GM18870 (cell line): ENCODE results near the gene SEMA4G.

Source experiments
- ATAC-seq: cut with Tn5 transposase; IDR thresholded peaks from one replicate; pipeline ENCODE4 v1.9.1; 2021; ENCODE audit warnings: moderate library complexity; ENCODE audit not compliant: unreplicated experiment

Gene SEMA4G

GRCh38 chr10:101005869-101006567, 36.7 kb downstream of the SEMA4G start:
- no peak for ATAC-seq

DNA sequence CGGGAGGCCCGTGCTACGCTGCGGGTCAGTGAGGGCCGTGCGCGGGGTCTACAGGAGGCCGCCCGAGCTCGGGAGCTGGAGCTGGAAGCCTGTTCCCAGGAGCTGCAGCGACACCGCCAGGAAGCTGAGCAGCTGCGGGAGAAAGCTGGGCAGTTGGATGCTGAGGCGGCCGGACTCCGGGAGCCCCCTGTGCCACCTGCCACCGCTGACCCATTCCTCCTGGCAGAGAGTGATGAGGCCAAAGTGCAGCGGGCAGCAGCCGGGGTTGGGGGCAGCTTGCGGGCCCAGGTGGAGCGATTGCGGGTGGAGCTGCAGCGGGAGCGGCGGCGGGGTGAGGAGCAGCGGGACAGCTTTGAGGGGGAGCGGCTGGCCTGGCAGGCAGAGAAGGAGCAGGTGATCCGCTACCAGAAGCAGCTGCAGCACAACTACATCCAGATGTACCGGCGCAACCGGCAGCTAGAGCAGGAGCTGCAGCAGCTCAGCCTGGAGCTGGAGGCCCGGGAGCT, 37.3 kb downstream of the SEMA4G start:
- no peak for ATAC-seq

DNA sequence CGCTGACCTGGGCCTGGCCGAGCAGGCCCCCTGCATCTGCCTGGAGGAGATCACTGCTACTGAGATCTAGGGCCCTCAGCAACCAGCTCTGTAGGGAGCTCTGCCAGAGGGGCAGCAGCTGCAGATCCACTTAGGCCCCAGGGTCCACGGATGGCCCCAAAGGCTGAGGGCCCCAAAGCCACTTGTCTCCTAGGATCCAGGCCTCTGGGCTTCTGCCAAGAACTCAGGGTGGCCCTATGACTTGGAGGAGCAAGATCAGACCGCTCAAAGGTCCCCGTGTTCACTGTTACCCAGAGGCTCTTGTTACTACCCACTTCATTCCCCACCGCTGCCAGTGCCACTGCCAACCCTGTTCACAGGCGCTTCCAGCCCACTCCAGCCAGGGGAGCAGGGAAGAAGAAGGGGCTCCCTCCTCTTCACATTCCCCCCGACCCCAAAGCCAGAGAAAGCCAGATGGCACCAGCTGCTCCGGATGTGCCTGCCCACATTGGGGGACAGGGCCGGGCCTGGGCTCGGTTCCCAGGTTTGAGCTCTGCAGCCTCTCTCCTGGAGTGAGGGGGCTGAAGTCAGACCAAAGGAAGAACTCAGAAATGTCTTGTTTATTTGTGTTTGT, 37.9 kb downstream of the SEMA4G start:
- ATAC-seq = no peak

GRCh38 chr10:101007915-101008822, 38.9 kb downstream of the SEMA4G start:
- no peak for ATAC-seq

- no peak for ATAC-seq
Measured at GRCh38 chr10:101008823-101009423, 39.6 kb downstream of the SEMA4G start.

- ATAC-seq = no peak
Measured at GRCh38 chr10:101010329-101010728, 41.0 kb downstream of the SEMA4G start.

DNA sequence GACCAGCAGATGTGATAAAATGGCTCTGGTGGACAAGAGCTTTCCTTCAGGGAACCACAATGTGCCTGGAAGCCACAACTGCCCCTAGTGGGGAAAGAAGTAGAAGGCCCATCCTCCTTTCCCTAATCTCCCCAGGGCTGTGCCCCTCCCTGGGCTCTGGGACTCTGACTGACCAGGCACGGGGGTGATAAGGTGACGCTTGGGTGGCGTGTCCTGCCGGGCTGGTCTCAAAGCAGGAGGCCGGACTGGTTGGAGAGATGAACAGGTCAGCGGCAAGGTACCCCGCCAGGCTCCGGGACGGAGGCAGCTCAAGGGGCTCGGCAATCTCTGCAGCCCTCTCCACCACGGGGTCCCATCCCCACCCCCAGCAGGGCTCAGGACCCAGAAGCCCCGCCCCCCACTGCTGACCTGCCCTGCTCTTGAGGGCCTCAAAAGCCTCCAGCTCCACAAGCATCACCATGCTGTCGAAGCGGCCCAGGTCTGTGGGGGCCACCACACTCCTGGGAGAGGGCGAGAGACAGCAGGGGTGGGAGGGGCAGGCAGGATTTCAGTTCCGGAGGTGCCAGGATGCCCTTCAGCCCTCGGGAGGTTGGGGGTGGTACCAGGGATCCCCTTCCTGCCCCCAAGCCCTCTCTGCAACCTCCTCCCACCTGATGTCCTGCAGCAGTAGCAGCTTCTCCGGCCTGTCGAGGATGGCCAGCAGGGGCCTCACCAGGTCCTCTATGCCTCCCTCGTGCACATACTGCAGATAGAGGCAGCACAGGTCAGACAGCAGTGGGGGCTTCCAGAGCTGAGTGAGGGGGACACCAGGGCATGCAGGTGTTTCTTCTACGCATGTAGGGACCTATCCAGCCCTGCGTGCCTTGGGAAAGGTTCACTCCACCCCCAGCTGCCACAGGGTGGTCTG, 42.5 kb downstream of the SEMA4G start:
- ATAC-seq = no peak

DNA sequence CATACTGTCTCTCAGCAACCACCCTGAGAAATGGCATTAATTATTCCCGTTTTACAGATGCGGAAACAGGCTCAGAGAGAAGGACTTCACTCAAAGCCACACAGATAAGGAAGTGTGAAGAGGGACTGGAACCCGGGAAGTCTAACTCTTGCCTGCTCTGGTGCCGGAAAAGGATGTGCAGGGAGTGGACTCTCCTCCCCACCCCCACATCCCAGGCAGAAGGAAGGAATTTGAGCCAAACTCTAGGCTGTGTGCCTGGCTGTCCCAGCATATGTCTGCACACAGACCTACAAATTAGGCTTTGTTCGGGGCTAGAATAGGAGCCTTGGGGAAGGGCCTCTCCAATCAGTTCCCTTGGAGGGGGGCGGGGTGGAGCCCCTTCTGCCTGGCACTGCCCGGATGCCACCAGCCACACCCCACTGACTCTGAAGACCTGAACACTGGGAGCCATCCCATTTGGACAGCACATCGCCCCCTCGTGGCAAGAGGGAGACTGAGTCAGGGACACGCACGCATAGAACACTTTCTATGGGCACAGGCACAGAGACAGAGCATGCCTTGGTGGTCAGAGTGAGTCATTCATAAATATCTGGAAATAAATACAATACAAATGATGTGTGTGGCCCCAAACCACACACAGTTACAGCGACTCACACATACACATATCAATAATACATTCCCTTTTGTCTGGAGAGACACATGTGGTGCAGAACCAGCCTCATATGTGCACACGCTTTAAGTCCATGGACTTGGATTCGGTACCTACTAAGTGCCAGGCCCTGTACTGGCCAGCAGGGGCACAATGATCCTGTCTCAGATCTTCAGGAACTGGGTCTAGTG, 43.4 kb downstream of the SEMA4G start:
- ATAC-seq = peak; percentile 86

- ATAC-seq = no peak
Measured at GRCh38 chr10:101013365-101013825, 44.1 kb downstream of the SEMA4G start.

DNA sequence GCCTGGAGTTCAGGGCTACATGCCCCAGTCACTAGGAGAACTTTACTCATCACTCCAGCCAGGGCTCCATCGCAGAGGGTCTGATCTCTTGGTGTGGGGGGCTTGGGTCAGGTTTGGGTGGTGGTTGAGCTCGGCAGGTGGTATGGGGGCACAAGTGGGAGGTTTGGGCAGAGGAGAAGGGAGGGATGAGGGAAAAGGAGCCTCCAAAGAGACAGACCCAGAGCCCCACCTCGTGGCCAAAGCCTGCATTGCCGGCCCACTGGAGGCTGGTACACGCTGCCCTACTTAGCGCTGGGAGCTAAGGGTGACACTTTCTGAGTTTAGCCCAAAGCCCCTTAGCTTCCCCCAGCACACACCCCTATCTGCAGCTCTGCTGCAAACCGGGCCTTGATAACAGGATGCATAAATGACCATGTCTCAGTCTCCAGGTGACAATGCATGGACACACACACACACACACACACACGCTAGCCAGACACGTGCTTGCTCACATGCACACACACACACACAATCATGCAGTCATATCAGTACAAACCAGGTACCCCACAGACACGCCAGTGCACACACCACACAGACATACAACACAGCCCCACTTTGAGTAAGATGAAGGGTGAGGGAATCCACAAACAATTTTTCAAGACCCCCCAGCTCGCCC, 45.1 kb downstream of the SEMA4G start:
- no peak for ATAC-seq

DNA sequence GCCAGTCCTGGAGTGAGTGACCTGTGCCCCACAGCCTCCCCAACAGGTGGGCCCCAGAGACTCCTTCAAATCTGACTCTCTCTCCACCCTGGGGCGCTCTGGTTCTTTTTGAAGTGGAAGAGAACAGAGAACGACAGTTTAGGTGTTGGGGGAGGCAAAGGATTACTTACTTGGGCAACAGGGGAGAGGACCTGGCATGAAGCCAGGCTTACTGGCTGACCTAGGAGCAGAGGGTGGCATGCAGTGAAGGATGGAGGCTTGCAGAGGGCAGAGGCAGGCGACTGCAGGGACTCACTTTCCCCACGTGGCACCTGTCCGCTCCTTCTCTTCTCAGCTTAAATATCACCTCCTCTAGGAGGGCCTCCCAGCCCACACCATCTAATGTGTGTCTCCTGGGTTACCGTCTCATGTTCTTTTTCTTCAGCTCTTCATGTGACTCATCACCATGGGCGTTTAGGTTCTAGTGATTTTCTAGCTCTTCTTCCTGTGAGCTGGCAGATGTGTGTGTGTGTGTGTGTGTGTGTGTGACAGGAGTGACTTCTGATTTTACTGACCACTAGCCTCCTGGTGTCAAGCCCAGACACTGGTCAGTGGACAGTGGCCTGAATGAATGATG, 45.8 kb downstream of the SEMA4G start:
- ATAC-seq = no peak

GRCh38 chr10:101015582-101015973, 46.3 kb downstream of the SEMA4G start:
- no peak for ATAC-seq

GRCh38 chr10:101016814-101017213, 47.5 kb downstream of the SEMA4G start:
- ATAC-seq = no peak

DNA sequence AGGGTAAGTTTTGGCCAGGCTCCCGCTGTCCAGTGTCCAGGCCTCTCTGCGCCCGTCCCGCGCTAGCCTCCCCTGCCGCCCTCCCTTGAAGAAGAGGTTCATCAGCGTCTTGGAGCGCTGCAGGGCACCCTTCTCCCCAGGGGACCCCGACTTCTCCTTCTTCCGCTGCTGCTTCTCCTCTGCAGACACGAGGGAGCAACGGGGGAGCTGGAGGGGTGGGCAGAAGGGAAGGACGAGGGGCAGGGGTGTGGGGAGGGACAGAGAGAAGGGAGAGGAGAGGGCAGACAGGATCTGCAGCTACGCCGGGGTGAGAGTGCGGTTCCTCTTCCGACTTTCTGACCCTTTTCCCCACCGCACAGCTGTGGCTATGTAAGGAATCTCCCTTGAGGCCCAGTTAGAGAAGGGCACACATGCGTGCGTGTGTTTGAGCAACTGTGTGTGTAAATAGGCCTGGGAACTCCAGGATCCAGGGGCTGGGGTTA, 48.9 kb downstream of the SEMA4G start:
- no peak for ATAC-seq

DNA sequence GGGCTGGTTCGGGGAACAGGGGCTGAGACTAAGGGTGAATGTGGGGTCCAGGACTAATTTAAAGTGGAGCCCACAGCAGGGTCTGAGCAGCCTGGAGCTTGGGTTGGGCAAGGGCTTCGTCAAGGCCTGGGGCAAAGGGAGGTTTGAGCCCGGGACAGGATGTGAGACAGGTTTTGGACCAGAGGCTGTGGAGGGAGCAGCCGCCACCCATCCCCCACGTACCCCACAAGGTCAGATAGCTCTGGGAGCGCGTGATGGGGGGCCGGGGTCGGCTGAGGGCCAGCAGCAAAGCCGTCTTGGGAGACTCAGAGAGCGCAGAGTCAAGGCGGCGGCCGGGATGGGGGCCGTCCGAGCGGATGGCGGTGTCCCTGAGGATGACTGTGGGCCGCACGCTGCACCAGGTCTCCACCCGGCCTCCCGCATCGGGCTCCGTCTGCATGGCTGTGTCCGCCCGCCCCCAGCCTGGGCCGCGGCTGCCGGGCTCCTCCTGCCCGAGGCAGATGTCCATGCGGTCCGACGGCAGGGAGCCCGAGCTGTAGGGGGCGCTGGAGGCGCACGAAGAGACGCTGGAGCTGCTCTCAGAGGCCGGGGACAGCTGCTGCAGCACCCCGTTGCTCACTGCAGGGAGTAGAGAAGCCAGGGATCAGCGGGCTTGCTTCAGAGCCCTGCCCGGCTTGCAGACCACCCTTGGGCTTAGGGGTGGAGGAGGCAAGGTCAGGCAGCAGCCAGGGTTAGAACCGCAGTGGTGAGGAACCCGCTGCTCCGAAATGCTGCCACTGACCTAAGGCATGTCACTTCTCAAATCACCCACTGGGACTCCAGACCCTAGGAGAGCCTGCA, 49.5 kb downstream of the SEMA4G start:
- ATAC-seq = no peak
